Testis (tissue), 2 donors: ENCODE results near the gene PIGP.

Experiments
- CTCF ChIP-seq, 3 experiments: fragments of 450-650 bp in 2 of 3; fragments of 200-600 bp in 1 of 3; sonication (generic) in 1 of 3; IDR thresholded peaks; one replicate each; pipeline ENCODE4 v1.5.1; 2016 to 2019; ENCODE audit warnings: antibody characterized with exemption in 3 of 3, mild to moderate bottlenecking in 2 of 3, moderate library complexity in 1 of 3
- POLR2A ChIP-seq: fragments of 450-650 bp; IDR thresholded peaks from one replicate; pipeline ENCODE4 v1.6.1; 2017; ENCODE audit warnings: antibody characterized with exemption, mild to moderate bottlenecking, moderate library complexity

GRCh38 chr21:37041706-37042271, 31.1 kb downstream of the PIGP start:
- TF ChIP-seq CTCF (IDR thresholded peaks at IDR 0.05), result no peak
- TF ChIP-seq POLR2A, result no peak
